Iris pigment epithelial cell (primary cell): ENCODE measurements around the gene XRN2.

ENCODE experiments used
- DNase-seq: peaks from one replicate; pipeline ENCODE4 v3.0.0-alpha.2; 2011; ENCODE audit warnings: low read depth

The XRN2 gene

GRCh38 chr20:21303061-21303871, at the start of gene XRN2:
Gene XRN2 (plus strand): TSS chr20:21303331. CDS start chr20:21303399, 68 bp downstream.
- DNase-seq, result peak; percentile 96

- no peak for DNase-seq
Observed at GRCh38 chr20:21257192-21257591, 45.9 kb upstream of the XRN2 start.

- DNase-seq, result no peak
Observed at GRCh38 chr20:21258411-21258810, 44.7 kb upstream of the XRN2 start.

GRCh38 chr20:21259346-21259745, 43.8 kb upstream of the XRN2 start:
- DNase-seq, result no peak

GRCh38 chr20:21262812-21263211, 40.3 kb upstream of the XRN2 start:
- peak; percentile 6 for DNase-seq

GRCh38 chr20:21265261-21266190, 37.6 kb upstream of the XRN2 start:
- DNase-seq, result no peak

- no peak for DNase-seq
Observed at GRCh38 chr20:21266191-21266536, 37.0 kb upstream of the XRN2 start.

- no peak for DNase-seq
Observed at GRCh38 chr20:21269772-21270171, 33.4 kb upstream of the XRN2 start.

- DNase-seq, result no peak
Observed at GRCh38 chr20:21270806-21271205, 32.3 kb upstream of the XRN2 start.

GRCh38 chr20:21272279-21272678, 30.9 kb upstream of the XRN2 start:
- peak; percentile 60 for DNase-seq

- no peak for DNase-seq
Observed at GRCh38 chr20:21272679-21273078, 30.5 kb upstream of the XRN2 start.

GRCh38 chr20:21273755-21274386, 29.3 kb upstream of the XRN2 start:
- no peak for DNase-seq

- no peak for DNase-seq
Observed at GRCh38 chr20:21278829-21279228, 24.3 kb upstream of the XRN2 start.

- no peak for DNase-seq
Observed at GRCh38 chr20:21279706-21280521, 23.2 kb upstream of the XRN2 start.

- no peak for DNase-seq
Observed at GRCh38 chr20:21280522-21281016, 22.6 kb upstream of the XRN2 start.

- DNase-seq, result no peak
Observed at GRCh38 chr20:21286775-21287174, 16.4 kb upstream of the XRN2 start.

GRCh38 chr20:21288587-21289370, 14.4 kb upstream of the XRN2 start:
- DNase-seq, result no peak

GRCh38 chr20:21289651-21290050, 13.5 kb upstream of the XRN2 start:
- no peak for DNase-seq

GRCh38 chr20:21291026-21291425, 12.1 kb upstream of the XRN2 start:
- no peak for DNase-seq

- DNase-seq, result no peak
Observed at GRCh38 chr20:21294755-21295154, 8.4 kb upstream of the XRN2 start.
